Neural cell (in vitro differentiated cells): Measurements from ENCODE around the gene H1-8.

Source experiments
- CTCF ChIP-seq: fragments of 450-650 bp; IDR thresholded peaks from 2 replicates; pipeline ENCODE4 v1.5.1; 2014; ENCODE audit warnings: antibody characterized with exemption, mild to moderate bottlenecking, moderate library complexity; ENCODE audit not compliant: poor library complexity, severe bottlenecking
- EP300 ChIP-seq: fragments of 450-650 bp; conservative IDR thresholded peaks from 2 replicates; pipeline ENCODE4 v1.6.1; 2014; ENCODE audit warnings: antibody characterized with exemption, mild to moderate bottlenecking, moderate library complexity; ENCODE audit not compliant: poor library complexity, severe bottlenecking
- EZH2 ChIP-seq: fragments of 200-600, 300-800 bp; shearing (Covaris generic), sonication (generic); IDR thresholded peaks from 2 replicates; pipeline ENCODE4 v1.6.1; 2014; ENCODE audit warnings: antibody characterized with exemption, low read length, borderline replicate concordance, mild to moderate bottlenecking; ENCODE audit not compliant: insufficient read depth, poor library complexity, severe bottlenecking
- MXI1 ChIP-seq: fragments of 450-650 bp; conservative IDR thresholded peaks from 2 replicates; pipeline ENCODE4 v1.6.1; 2014; ENCODE audit warnings: antibody characterized with exemption, mild to moderate bottlenecking; ENCODE audit not compliant: poor library complexity, severe bottlenecking
- POLR2AphosphoS5 ChIP-seq: IDR thresholded peaks from 2 replicates; pipeline ENCODE4 v1.6.1; 2012
- RAD21 ChIP-seq: fragments of 450-650 bp; conservative IDR thresholded peaks from 2 replicates; pipeline ENCODE4 v1.6.1; 2014; ENCODE audit warnings: antibody characterized with exemption, mild to moderate bottlenecking, moderate library complexity
- REST ChIP-seq: IDR thresholded peaks from 2 replicates; pipeline ENCODE4 v1.6.1; 2012; ENCODE audit warnings: borderline replicate concordance
- SMC3 ChIP-seq: fragments of 450-650 bp; conservative IDR thresholded peaks from 2 replicates; pipeline ENCODE4 v1.6.1; 2014; ENCODE audit warnings: antibody characterized with exemption, mild to moderate bottlenecking, moderate library complexity; ENCODE audit not compliant: poor library complexity
- TAF1 ChIP-seq: IDR thresholded peaks from 2 replicates; pipeline ENCODE4 v1.6.1; 2012; ENCODE audit warnings: low read depth

GRCh38 chr3:129536374-129536667 is 6.7 kb upstream of the H1-8 start:
- TF ChIP-seq CTCF (no peak), EZH2 (no peak), POLR2AphosphoS5 (no peak), EP300 (no peak), RAD21 (no peak), REST (no peak), TAF1 (no peak), MXI1 (no peak), SMC3 (no peak)
